Hepatic stellate cell (primary cell): ENCODE measurements around the gene OSTF1.

Experiments used
- DNase-seq: peaks from one replicate; pipeline ENCODE4 v3.0.0; 2011; ENCODE audit warnings: low spot score

The OSTF1 gene

GRCh38 chr9:75087824-75088645 is at the start of gene OSTF1, which contains the start of gene NMRK1:
Gene OSTF1 (plus strand): TSS chr9:75088514. CDS start chr9:75088693, 179 bp downstream.
Gene NMRK1 (minus strand): TSS chr9:75088155. CDS start chr9:75083115, 5,040 bp downstream.
- peak; percentile 96 for DNase-seq

DNA sequence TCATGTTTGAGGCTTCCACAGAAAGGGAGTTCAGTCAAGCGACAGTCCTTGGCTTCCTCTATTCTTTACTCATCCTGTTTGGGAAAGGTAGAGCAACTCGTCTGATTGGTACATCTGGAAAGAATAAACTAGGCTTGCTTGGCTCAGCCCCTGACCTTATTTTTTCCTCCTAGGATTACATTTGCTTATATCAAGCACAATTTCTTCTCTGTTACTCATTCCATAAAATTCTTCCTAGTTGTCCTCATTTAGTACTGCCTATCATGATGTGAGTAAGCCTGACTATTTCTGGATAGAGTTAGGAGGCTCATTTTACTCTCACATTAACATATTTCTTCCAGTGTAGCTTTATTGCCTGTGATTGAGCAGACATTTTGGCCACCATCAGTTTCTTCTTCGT is 49.3 kb upstream of the OSTF1 start:
- peak; percentile 59 for DNase-seq

- no peak for DNase-seq
These were observed 48.5 kb upstream of the OSTF1 start for GRCh38 chr9:75039801-75040200.

DNA sequence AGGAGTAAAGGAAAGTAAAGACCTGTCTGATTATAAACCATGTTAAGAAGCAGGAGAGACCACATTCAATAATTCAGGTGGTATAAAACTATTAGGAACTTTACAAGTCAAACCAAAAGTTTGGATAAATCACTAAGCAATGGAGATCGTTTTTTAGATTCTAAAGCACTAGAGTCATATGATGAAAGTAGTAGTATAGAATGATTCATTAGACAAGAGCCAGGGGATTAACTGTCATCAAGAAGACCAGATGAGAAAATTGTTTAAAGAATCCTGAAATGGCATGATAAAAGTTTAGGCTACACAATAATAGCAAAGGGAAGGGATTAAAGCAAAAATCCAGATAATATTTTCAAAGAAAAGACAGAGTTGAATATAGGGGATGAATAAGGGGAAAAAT is 47.3 kb upstream of the OSTF1 start:
- DNase-seq: no peak

- DNase-seq: no peak
These were observed 41.5 kb upstream of the OSTF1 start for GRCh38 chr9:75046725-75047345.

DNA sequence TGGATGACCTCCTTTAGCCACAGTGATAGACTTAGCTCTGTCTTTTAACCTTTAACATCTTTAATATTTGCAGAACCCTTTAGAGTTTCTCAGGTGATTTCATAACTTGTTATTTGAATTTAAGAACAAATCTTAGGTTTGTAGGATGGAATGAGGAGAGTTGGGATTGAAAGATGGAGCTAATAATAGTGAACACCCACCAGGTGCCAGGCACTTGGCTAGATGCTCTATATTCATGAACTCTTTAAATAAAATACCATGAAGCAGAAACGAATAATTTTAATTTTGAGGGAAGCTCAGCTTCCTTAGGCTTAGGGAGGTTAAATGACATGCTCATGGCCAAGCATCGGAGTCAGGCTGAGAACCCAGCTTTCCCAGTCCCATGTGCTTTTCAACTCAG is 40.8 kb upstream of the OSTF1 start:
- DNase-seq: no peak

DNA sequence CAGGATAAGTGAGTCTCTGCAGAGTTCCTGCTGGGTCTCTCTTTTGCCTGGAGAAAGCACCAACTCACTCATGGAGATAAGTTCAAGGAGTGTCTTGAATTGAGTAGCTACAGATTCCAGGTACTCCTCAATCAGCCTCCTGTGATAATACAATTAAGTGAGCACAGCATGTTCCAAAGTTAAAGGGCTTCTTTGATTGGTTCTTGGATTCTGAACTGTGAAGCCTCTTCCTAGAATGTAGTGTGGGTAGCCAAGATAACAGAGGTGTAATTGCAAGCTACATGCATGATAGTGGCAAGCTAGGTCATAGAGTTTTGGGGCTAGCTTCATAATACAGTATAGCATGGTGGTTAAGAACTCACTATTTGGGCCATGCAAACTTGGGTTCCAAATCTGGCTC is 37.0 kb upstream of the OSTF1 start:
- DNase-seq: no peak

GRCh38 chr9:75053869-75054268 is 34.4 kb upstream of the OSTF1 start:
- no peak for DNase-seq

GRCh38 chr9:75054368-75055001 is 33.8 kb upstream of the OSTF1 start:
- no peak for DNase-seq

GRCh38 chr9:75061169-75061568 is 27.1 kb upstream of the OSTF1 start:
- no peak for DNase-seq

DNA sequence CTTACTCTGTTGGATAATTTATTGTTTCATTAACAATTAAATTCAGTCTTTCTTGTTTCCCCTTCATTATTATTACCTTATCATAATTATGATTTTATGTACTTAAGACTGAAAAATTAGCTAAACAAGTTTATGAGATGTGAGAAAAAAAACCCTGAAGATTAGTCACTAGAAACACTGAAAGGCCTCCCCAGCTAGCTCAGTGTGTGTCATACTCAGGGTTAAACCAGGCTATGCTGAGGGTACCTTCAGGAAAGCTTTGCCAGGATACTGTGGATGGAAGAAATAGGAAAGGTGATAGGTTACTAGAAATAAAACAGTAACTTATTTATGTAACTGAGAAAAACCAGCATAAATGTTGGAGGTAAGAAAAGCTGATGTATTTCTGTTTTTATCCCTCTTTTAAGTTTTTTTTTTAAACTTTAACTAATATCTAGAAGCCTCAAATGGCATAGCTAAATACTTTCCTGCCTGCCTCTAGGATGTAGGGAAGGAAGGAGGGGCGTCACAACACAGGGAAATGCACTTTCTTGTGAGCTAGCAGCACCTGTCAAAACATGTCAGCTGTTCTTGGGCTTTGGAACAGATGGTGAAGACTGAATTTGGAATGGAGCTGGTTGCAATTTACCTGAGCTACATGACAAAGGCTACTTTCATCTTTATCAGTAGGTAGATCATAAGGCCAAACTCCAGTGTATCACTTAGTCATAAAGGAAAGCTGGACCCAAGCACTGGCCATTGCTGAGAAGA is 24.6 kb upstream of the OSTF1 start:
- no peak for DNase-seq

GRCh38 chr9:75064307-75065025 is 23.8 kb upstream of the OSTF1 start:
- peak; percentile 26 for DNase-seq

DNA sequence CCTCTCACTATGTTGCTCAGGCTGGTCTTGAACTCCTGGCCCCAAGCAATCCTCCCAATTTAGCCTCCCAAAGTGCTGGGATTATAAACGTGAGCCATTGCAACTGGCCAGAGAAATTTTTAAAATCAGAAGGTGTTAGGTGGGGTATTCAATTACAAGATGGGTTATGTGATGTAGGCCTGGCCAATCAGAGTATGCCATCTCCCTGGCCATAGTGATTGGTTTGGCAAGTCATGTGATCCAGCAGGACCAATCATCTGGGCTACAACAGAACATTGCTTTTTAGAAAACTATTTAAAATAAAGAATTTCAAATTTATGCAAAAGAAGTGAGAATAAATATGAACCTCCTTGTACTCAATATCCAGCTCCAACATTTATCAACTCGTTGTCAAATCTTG is 22.8 kb upstream of the OSTF1 start:
- DNase-seq: no peak

GRCh38 chr9:75067894-75068293 is 20.4 kb upstream of the OSTF1 start:
- DNase-seq: no peak

GRCh38 chr9:75069171-75069570 is 19.1 kb upstream of the OSTF1 start:
- DNase-seq: no peak

GRCh38 chr9:75071530-75072122 is 16.7 kb upstream of the OSTF1 start:
- no peak for DNase-seq

GRCh38 chr9:75072895-75073294 is 15.4 kb upstream of the OSTF1 start:
- DNase-seq: no peak

DNA sequence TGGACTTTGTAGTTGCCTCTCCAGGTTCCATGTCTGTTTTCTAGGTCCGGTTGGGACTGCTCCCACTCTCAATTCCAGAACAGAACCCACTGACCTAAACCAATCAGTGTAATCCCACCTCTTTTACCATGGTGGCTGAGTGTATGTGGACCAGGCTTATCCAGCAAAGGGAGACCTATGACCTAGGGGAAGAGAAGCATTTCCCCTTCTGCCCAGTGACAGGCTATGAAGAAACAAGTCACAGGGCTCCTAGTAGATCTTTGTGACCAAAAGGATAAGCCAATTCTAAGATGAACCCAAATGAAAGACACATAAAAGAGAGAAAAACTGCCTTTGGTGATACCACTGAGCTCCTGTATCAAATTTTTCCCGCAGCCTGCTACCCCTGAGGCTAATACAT is 6.7 kb upstream of the OSTF1 start:
- no peak for DNase-seq

DNA sequence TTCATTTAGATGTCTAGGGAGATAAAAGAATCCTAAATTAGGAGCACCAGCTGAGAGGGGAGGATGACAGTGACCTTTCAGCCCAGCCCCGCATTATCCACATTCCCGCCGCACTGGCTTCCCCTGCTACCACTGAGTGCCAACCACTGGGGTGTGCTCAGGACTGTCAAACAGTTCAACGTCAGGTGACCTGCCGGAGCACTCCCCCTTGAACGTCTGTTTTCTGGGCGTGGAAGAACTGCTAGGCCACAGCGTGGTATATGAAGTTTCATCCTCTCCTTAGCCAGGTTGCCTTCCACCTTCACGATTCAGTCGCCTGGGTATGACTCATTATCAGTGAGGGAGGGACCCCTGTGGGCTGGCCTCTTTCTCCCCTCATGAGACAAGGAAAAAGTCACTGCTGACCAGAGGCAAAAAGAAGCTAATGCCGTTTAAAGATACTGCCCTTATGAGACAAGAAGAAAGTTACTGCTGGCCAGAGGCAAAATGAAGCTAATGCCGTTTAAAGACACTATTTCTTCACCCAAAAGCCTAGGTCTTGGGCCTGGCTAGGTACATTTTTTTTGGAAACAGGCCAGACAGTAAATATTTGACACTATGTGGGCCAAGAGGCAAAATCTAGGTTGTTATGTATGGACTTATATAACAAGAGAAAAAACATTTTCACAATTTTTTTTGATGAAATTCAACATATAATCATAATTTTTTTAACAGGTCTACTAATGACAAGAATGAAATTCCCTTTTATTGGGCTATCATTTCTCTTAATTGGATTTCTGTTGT is 4.9 kb upstream of the OSTF1 start:
- DNase-seq: no peak

DNA sequence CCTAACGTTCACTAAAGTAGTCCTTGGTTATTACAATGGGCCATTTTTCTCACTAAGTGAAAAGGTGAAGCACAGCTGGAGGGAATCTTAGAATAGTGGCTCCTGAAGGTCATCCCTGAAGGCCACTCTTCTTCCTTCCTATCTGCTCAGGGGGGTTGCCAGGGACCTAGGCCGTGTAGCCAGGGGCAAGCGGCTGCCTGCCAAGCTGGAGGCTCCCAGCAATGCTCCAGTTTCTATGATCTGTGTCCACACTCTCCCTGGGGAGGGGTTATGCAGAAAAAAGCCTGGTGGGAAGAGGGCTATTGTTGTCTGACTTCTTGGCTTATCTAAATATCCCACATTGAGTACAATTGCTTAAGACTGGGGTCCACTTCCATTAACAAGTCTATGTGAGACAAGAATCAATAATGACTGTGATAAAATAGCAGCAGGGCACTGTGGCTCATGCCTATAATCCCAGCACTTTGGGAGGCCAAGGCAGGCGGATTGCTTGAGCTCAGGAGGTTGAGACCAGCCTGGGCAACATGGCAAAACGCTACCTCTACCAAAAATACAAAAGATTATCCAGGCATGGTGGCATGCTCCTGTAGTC is 4.1 kb upstream of the OSTF1 start:
- no peak for DNase-seq
